HepG2 (cell line): ENCODE measurements around the gene SEC61A1. TPM values are rescaled to one million over a fixed set of nuclear protein-coding genes. Genes with fewer than 3 reads are reported as not detected.

Experiments
- CHD2 ChIP-seq: IDR thresholded peaks from 2 replicates; pipeline ENCODE4 v1.6.1; 2011; ENCODE audit warnings: low read depth, low read length, improper control_type of control experiment
- CREB1 ChIP-seq, 2 experiments: fragments of 450-650 bp in 1 of 2; IDR thresholded peaks; 2 replicates each; pipeline ENCODE4 v1.6.1; 2016 to 2017; ENCODE audit warnings: control low read depth in 1 of 2, mild to moderate bottlenecking in 1 of 2, missing compliant biosample characterization in 1 of 2, missing genetic modification characterization in 1 of 2
- EEA1 ChIP-seq: sonication (generic); formaldehyde crosslinking; IDR thresholded peaks from 2 replicates; pipeline ENCODE4 v1.5.1; 2020; ENCODE audit warnings: mild to moderate bottlenecking, missing genetic modification reagents, borderline replicate concordance
- NFKB2 ChIP-seq: sonication (generic); formaldehyde crosslinking; IDR thresholded peaks from 2 replicates; pipeline ENCODE4 v1.4.0; 2020; ENCODE audit warnings: missing genetic modification reagents, borderline replicate concordance
- TARDBP ChIP-seq: sonication (generic); formaldehyde crosslinking; IDR thresholded peaks from 2 replicates; pipeline ENCODE4 v1.8.0; 2022; ENCODE audit warnings: mild to moderate bottlenecking, missing genetic modification reagents
- TGIF2 ChIP-seq: IDR thresholded peaks from 2 replicates; pipeline ENCODE4 v1.6.1; 2016; ENCODE audit warnings: control low read depth, missing compliant biosample characterization
- ZNF615 ChIP-seq: sonication (generic); formaldehyde crosslinking; IDR thresholded peaks from 2 replicates; pipeline ENCODE4 v1.5.0; 2020; ENCODE audit warnings: mild to moderate bottlenecking, missing genetic modification reagents, borderline replicate concordance
- ZNF780A ChIP-seq: sonication (generic); formaldehyde crosslinking; IDR thresholded peaks from 2 replicates; pipeline ENCODE4 v1.8.0; 2022; ENCODE audit warnings: mild to moderate bottlenecking, missing genetic modification reagents, moderate library complexity
- polyA plus RNA-seq, 8 experiments: library from polyadenylated mRNA; depleted of rRNA in 3 of 8; stranded (reverse) in 7 of 8; unstranded in 1 of 8; fragments of >200 nt; fragmentation: Illumina TruSeq in 4 of 8; extraction: Trizol in 4 of 8; gene quantifications; 2 replicates each; pipeline versions ENCODE4 v1.2.1 to v1.2.3, GENCODE V29; 2011 to 2016; ENCODE audit warnings: low read depth in 4 of 8, missing spikeins in 1 of 8, mixed read lengths in 1 of 8; ENCODE audit not compliant: insufficient read depth in 1 of 8
- total RNA-seq, 5 experiments: library from RNA; depleted of rRNA; stranded (reverse); fragments of >200 nt; fragmentation: Illumina TruSeq; extraction: Trizol; gene quantifications; 2 replicates each; pipeline ENCODE4 v1.2.3, GENCODE V29; 2016; ENCODE audit warnings: low read depth in 1 of 5
- TF ChIP-seq, protein P1 (sequence below): sonication (generic); formaldehyde crosslinking; IDR thresholded peaks from 2 replicates; pipeline ENCODE4 v1.5.0; 2020; ENCODE audit warnings: missing genetic modification reagents
- TF ChIP-seq, protein P2 (sequence below): IDR thresholded peaks from 2 replicates; pipeline ENCODE4 v1.6.1; 2016; ENCODE audit warnings: missing compliant biosample characterization, missing genetic modification reagents, borderline replicate concordance
- TF ChIP-seq, protein P3 (sequence below), 2 experiments: fragments of 450-650 bp in 1 of 2; sonication (generic) in 1 of 2; formaldehyde crosslinking; IDR thresholded peaks; 2 replicates each; pipeline versions ENCODE4 v1.5.0 to v1.8.0; 2020 to 2022; ENCODE audit warnings: mild to moderate bottlenecking in 1 of 2, missing genetic modification reagents in 1 of 2
- TF ChIP-seq, protein P4 (sequence below): sonication (generic); formaldehyde crosslinking; IDR thresholded peaks from 2 replicates; pipeline ENCODE4 v1.5.0; 2020; ENCODE audit warnings: mild to moderate bottlenecking, missing genetic modification reagents, borderline replicate concordance
- TF ChIP-seq, protein P5 (sequence below), 2 experiments: sonication (generic) in 1 of 2; formaldehyde crosslinking in 1 of 2; IDR thresholded peaks; 2 replicates each; pipeline versions ENCODE4 v1.4.0 to v1.6.1; 2016 to 2020; ENCODE audit warnings: borderline replicate concordance in 1 of 2, low read depth in 1 of 2, mild to moderate bottlenecking in 1 of 2, missing genetic modification reagents in 1 of 2

The SEC61A1 gene
- total and polyA plus RNA-seq, 2 of the 13 experiments (the other 11 are each of a cell fraction or from before 2014, with no cell fraction given), result 170 to 203 TPM

DNA sequence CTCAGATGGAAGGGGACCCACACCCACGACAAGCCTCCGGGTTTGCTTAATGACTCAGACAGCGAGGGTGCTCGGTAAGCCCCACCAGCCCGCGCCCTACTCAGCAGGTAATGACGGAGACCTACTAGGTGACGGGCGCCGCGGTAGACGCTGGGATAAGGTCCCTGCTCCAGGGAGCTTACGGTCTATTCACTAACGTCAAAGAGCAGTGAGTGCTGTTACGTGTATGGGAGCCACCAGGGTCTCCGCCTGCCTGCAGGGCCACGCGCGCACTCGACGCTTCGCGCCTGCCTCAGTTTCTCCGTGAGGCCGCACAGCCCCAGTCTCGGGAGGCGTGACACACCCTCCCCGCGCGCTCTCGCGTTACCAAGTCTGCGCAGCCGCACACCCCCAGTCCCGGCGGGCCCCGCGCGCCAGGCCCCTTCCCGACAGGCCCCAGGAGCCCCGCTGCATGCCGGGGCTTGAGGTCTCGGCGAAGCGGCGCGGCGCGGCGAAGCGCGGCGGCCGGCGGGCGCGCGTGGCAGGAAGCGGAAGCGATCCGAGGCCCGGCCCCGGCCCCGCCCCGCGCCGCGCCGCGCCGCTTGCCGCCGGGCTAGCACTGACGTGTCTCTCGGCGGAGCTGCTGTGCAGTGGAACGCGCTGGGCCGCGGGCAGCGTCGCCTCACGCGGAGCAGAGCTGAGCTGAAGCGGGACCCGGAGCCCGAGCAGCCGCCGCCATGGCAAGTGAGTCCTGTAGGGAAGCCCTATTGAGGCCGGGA, at the start of gene SEC61A1 (continued):
- peak; percentile 52 for TF ChIP-seq EEA1 (CRISPR knock-in tag)
- TF ChIP-seq TARDBP (CRISPR knock-in tag), result peak; percentile 41; the same call in 1 of the 2 replicates
- TF ChIP-seq NFKB2 (CRISPR knock-in tag), result peak; percentile 31; the same call in 1 of the 2 replicates
- TF ChIP-seq, protein P1, sequence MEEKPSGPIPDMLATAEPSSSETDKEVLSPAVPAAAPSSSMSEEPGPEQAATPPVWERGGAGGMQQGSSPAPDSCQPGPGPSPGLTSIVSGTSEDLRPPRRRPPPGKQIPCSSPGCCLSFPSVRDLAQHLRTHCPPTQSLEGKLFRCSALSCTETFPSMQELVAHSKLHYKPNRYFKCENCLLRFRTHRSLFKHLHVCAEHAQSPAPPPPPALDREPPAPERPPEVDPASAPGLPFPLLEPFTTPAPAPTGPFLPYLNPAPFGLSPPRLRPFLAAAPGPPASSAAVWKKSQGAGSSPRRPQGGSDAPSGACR (CRISPR knock-in tag), result peak; percentile 95
- TF ChIP-seq TGIF2, result peak; percentile 38; the same call in 1 of the 2 replicates
- TF ChIP-seq, protein P2, sequence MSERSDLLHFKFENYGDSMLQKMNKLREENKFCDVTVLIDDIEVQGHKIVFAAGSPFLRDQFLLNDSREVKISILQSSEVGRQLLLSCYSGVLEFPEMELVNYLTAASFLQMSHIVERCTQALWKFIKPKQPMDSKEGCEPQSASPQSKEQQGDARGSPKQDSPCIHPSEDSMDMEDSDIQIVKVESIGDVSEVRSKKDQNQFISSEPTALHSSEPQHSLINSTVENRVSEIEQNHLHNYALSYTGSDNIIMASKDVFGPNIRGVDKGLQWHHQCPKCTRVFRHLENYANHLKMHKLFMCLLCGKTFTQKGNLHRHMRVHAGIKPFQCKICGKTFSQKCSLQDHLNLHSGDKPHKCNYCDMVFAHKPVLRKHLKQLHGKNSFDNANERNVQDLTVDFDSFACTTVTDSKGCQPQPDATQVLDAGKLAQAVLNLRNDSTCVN (CRISPR knock-in tag), result 0 out of 2 replicates have a peak, but pooled peaks have one; percentile 5
- peak; percentile 57; the same call in 1 of the 2 replicates for TF ChIP-seq CREB1 (IDR thresholded peaks at IDR 0.05)
- no peak for TF ChIP-seq CREB1 (CRISPR knock-in tag; IDR thresholded peaks at IDR 0.05)
- 0 out of 2 replicates have a peak, but pooled peaks have one; percentile 45 for TF ChIP-seq ZNF780A (CRISPR knock-in tag)
- no peak for TF ChIP-seq ZNF615 (CRISPR knock-in tag)
- TF ChIP-seq, protein P3, sequence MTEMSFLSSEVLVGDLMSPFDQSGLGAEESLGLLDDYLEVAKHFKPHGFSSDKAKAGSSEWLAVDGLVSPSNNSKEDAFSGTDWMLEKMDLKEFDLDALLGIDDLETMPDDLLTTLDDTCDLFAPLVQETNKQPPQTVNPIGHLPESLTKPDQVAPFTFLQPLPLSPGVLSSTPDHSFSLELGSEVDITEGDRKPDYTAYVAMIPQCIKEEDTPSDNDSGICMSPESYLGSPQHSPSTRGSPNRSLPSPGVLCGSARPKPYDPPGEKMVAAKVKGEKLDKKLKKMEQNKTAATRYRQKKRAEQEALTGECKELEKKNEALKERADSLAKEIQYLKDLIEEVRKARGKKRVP (CRISPR knock-in tag; IDR thresholded peaks at IDR 0.05), result peak in 1 of 2 experiments; percentile 55; a peak in 2 of 4 replicates
- TF ChIP-seq, protein P4, sequence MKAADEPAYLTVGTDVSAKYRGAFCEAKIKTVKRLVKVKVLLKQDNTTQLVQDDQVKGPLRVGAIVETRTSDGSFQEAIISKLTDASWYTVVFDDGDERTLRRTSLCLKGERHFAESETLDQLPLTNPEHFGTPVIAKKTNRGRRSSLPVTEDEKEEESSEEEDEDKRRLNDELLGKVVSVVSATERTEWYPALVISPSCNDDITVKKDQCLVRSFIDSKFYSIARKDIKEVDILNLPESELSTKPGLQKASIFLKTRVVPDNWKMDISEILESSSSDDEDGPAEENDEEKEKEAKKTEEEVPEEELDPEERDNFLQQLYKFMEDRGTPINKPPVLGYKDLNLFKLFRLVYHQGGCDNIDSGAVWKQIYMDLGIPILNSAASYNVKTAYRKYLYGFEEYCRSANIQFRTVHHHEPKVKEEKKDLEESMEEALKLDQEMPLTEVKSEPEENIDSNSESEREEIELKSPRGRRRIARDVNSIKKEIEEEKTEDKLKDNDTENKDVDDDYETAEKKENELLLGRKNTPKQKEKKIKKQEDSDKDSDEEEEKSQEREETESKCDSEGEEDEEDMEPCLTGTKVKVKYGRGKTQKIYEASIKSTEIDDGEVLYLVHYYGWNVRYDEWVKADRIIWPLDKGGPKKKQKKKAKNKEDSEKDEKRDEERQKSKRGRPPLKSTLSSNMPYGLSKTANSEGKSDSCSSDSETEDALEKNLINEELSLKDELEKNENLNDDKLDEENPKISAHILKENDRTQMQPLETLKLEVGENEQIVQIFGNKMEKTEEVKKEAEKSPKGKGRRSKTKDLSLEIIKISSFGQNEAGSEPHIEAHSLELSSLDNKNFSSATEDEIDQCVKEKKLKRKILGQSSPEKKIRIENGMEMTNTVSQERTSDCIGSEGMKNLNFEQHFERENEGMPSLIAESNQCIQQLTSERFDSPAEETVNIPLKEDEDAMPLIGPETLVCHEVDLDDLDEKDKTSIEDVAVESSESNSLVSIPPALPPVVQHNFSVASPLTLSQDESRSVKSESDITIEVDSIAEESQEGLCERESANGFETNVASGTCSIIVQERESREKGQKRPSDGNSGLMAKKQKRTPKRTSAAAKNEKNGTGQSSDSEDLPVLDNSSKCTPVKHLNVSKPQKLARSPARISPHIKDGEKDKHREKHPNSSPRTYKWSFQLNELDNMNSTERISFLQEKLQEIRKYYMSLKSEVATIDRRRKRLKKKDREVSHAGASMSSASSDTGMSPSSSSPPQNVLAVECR (CRISPR knock-in tag), result peak; percentile 87; the same call in 1 of the 2 replicates
- peak; percentile 91 for TF ChIP-seq CHD2
- TF ChIP-seq, protein P5, sequence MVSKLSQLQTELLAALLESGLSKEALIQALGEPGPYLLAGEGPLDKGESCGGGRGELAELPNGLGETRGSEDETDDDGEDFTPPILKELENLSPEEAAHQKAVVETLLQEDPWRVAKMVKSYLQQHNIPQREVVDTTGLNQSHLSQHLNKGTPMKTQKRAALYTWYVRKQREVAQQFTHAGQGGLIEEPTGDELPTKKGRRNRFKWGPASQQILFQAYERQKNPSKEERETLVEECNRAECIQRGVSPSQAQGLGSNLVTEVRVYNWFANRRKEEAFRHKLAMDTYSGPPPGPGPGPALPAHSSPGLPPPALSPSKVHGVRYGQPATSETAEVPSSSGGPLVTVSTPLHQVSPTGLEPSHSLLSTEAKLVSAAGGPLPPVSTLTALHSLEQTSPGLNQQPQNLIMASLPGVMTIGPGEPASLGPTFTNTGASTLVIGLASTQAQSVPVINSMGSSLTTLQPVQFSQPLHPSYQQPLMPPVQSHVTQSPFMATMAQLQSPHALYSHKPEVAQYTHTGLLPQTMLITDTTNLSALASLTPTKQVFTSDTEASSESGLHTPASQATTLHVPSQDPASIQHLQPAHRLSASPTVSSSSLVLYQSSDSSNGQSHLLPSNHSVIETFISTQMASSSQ (IDR thresholded peaks at IDR 0.05; ENCODE audit: low read depth), result no peak
- TF ChIP-seq, protein P5 (CRISPR knock-in tag; IDR thresholded peaks at IDR 0.05; ENCODE audit: borderline replicate concordance), result no peak; the same call in 1 of the 2 replicates
